ENCODE data around the gene SRPRA. TPM values are rescaled to one million over a fixed set of nuclear protein-coding genes. Genes with fewer than 3 reads are reported as not detected.

The SRPRA gene
- total RNA-seq, 1 donor: 99.4 TPM

DNA sequence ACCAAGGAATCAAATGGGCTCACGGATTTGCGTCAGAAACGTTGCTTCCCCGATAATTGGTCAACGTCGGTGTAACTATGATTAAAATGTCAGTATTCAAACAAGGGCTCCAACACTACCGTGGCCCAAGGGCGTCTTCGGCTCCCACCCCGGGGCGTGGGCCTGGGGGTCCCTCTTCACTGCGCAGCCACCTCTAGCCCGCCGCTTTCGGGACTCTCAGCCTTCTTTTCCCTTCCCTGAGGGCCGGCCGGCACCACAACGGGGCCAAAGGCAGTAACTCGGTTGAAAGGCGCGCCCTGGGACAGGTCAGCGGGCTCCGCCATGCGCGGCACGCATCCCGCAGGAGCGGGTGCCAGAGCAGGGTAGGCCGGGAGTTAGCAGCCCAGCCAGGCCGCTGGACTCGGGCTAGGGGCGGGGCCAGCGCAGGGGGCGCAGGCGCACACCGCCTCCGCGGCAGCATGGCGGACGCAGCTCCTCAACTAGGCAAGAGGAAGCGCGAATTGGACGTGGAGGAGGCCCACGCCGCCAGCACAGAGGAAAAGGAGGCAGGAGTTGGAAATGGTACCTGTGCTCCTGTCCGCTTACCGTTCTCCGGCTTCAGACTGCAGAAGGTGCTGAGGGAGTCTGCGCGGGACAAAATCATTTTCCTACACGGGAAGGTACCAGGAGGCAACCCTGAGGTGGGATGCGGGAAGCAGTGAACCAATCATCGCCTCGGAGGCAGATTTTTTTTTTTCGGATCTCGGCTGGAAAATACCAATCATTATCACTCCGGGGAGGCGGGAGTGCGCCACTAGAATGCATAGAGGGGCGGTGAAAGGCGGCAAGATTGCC is 35.1 kb upstream of the SRPRA start, which contains the start of gene DCPS:
Gene DCPS, plus strand, starts transcription at position 438 of the 834 bp plus-strand sequence. Its CDS starts 21 bp downstream, at position 459.
- TF ChIP-seq, protein P1, sequence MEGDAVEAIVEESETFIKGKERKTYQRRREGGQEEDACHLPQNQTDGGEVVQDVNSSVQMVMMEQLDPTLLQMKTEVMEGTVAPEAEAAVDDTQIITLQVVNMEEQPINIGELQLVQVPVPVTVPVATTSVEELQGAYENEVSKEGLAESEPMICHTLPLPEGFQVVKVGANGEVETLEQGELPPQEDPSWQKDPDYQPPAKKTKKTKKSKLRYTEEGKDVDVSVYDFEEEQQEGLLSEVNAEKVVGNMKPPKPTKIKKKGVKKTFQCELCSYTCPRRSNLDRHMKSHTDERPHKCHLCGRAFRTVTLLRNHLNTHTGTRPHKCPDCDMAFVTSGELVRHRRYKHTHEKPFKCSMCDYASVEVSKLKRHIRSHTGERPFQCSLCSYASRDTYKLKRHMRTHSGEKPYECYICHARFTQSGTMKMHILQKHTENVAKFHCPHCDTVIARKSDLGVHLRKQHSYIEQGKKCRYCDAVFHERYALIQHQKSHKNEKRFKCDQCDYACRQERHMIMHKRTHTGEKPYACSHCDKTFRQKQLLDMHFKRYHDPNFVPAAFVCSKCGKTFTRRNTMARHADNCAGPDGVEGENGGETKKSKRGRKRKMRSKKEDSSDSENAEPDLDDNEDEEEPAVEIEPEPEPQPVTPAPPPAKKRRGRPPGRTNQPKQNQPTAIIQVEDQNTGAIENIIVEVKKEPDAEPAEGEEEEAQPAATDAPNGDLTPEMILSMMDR (IDR thresholded peaks at IDR 0.05; ENCODE audit: insufficient read depth, low read length): no peak
- H3K4me3 ChIP-seq (ENCODE audit: low read depth, low read length): peak within 1 kb of the TSS; percentile 83
- peak; percentile 89 for DNase-seq (ENCODE audit: low read depth)

DNA sequence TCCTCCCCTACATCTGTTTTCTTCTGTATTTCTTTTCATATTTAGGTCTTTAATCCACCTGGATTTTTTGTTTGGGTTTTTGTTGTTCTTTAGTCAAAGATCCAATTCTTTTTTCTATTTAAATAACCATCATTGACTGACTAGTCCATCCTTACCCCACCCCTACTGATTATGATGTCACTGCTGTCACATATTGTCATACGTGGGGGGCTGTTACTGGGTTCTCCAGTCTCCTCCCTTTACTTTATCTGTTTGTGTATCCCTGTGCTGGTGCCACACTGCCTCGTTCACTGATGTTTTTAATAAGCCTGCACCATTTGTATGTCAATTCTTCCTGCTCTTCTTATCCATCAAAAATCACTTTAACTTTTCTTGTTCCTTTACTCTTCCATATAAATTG is 28.3 kb upstream of the SRPRA start:
- H3K4me3 ChIP-seq (ENCODE audit: low read depth, low read length): no peak overlapping the region
- TF ChIP-seq, protein P1 (IDR thresholded peaks at IDR 0.05; ENCODE audit: insufficient read depth, low read length): no peak
- no peak for DNase-seq (ENCODE audit: low read depth)

DNA sequence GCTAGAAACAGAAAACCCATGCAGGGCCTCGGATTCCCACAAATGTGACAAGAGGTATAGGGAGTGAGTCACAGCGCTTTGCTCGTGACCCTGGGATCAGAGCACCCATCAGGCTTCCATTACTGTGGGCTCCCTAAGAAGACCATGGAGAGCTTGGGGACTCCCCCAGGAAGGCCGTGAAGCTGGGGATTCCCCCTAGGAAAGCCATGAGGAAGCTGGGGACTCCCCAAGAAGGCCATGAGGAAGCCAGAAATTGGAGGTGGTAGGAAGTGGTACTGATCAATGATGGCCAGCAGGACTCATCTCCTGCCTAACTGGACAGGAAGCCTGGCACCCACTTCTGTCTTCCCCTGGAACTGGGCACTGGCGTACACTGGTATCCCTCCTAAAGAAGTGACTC is 25.0 kb upstream of the SRPRA start:
- no peak for DNase-seq (ENCODE audit: low read depth)
- TF ChIP-seq, protein P1 (IDR thresholded peaks at IDR 0.05; ENCODE audit: insufficient read depth, low read length): no peak
- H3K4me3 ChIP-seq (ENCODE audit: low read depth, low read length): no peak overlapping the region

DNA sequence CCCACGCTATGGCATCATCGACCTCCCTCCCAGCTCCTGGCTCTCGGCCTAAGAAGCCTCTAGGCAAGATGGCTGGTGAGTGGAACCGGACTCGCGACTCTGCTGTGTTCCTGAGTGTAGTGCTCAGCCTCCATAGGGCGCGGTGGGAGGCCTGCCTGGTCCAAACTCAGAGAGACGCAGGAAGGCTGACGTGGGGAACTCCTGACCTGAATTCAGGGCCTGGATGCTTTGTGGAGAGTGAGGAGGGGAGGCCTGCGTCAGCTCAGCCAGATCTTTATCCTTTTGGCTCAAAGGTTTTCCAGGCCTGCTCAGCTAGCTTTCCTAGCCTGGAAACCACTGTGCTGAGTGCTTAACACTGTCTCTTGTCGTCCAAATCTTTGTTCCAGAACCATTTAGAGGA is 22.2 kb upstream of the SRPRA start:
- no peak for DNase-seq (ENCODE audit: low read depth)
- TF ChIP-seq, protein P1 (IDR thresholded peaks at IDR 0.05; ENCODE audit: insufficient read depth, low read length): no peak
- no peak overlapping the region for H3K4me3 ChIP-seq (ENCODE audit: low read depth, low read length)

DNA sequence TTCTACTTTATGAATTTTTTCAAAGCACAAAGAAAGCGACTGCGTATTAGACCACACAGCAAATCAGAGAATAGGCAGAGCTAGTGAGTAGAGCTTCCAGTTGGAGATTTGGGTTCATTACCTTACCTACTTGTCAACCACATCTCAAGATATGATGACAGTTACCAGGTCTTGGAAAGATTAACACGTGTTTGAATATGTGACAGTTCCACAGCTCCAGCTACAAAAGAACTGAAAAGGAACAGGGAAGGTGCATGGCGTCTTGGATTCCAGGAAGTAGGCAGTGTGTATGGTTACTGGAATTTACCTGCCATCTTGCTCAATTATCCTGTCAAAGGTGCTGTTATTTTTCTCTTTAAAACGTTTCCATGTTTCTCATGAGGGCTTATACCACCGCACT is 19.5 kb upstream of the SRPRA start:
- TF ChIP-seq, protein P1 (IDR thresholded peaks at IDR 0.05; ENCODE audit: insufficient read depth, low read length): no peak
- H3K4me3 ChIP-seq (ENCODE audit: low read depth, low read length): no peak overlapping the region
- no peak for DNase-seq (ENCODE audit: low read depth)

DNA sequence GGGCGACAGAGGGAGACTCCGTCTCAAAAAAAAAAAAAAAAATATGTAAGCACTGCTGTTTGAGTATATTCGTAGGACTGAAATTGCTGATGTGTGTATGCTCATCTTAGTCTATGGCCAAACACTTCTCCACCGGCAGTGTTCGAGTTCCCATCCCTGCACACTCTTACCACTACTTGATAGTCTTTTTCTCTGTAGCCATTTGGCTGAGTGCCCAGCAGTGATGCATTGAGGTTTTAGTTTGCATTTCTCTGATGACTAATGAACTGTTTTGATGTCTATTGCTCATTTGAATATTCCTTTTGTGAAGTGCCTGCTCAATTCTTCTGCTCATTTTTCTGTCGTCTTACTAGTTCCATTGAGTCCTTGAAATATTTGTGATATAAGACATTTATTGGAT is 16.1 kb upstream of the SRPRA start:
- H3K4me3 ChIP-seq (ENCODE audit: low read depth, low read length): no peak overlapping the region

More for the DNA sequence above, 16.1 kb upstream of the SRPRA start:
- TF ChIP-seq, protein P1 (IDR thresholded peaks at IDR 0.05; ENCODE audit: insufficient read depth, low read length): no peak
- DNase-seq (ENCODE audit: low read depth): peak; percentile 94
